NK-92 (cell line): Measurements from ENCODE around the gene TMEM156.
"Not testable (repeated sequence)": the region's sequence is repeated elsewhere in the genome, so short reads cannot be mapped to it uniquely, and the experiment has no call there.

Experiments
- DNase-seq: peaks from one replicate; lab custom pipeline; 2025; ENCODE audit not compliant: unreplicated experiment; lab: John Stamatoyannopoulos, UW

Gene TMEM156

GRCh38 chr4:39043861-39044363 lies 11.7 kb upstream of the TMEM156 start:
- no peak for DNase-seq

GRCh38 chr4:39043058-39043860 lies 11.1 kb upstream of the TMEM156 start:
- DNase-seq, result no peak

GRCh38 chr4:39042366-39042765 lies 10.2 kb upstream of the TMEM156 start:
- no peak for DNase-seq

GRCh38 chr4:39039108-39039507 lies 6.9 kb upstream of the TMEM156 start:
- no peak for DNase-seq

DNA sequence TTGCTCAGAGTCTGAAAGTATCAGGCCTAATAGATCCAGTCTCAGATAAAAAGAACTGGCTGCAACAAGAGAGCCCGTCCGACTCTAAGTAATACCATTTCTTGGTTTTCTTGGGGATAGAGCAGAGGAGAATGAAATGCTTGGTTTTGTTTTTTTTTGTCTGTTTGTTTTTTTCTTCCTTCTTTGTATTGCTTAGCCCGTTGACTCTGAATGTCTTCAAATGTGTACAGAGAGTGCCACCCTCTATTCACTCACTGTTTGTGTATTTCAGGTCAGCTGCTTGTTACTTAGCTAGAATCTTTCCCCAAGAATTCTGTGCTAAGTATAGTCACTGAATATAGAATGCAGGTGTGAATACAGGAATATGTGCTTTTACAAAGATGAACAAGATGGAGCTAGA lies 5.7 kb upstream of the TMEM156 start:
- DNase-seq, result no peak

DNA sequence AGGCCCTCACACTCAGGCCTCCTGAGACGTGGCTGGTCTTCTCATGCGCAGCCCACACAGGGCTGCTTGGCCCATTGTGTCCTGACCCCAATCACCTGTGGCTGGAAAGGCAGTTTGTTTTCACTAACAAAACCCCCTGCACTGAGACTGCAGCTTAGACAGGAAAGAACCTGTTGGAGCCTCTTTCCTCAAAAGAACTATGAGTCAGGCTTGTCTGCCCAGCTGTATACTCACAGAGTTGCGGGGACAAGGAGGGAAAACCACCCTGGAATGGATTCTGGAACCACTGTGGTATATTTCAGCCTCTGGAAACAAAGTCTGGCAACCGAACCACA lies 5.2 kb upstream of the TMEM156 start:
- DNase-seq, result no peak

DNA sequence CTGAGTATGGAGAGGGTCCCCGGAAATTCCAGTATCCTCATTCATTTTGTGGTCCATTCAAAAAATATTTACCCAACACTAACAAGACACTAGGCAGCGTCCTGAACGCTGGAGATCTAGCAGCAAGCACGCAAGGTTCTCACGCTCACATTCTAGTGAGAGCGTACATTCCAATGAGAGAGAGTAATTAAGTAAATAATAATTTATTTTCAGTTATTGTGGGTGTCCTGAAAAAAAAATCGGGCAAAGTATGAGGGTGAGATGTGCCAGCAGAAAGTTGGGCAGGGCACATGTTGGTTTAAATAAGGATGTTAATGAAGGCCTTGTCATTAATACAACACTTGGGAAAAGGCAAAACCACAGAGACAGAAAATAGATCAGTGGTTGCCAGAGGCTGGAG lies 4.0 kb upstream of the TMEM156 start:
- DNase-seq, result no peak

GRCh38 chr4:39031590-39032020 lies 604 bp downstream of the TMEM156 start:
- not testable (repeated sequence) for DNase-seq

GRCh38 chr4:39030725-39031124 lies 1.5 kb downstream of the TMEM156 start:
- DNase-seq, result no peak

GRCh38 chr4:39029752-39030694 lies 2.2 kb downstream of the TMEM156 start:
- DNase-seq, result no peak

DNA sequence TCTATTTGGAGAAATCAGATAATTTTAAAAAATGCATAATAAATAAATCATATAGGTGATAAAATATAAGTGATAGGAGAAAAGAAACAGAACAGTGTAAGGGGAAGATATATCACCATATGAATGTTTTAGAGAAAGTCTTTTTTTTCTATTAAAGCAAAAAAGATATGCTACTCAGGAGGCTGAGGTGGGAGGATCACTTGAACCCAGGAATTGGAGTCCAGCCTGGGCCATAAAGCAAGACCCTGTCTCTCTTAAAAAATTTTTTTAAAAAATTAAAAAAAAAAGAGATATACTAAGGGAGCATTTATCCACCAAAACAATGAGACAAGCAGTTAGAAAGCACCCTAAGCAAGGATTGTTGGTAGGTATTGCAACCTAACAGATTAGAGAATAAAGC lies 6.1 kb downstream of the TMEM156 start:
- DNase-seq, result no peak

GRCh38 chr4:39025552-39026085 lies 6.6 kb downstream of the TMEM156 start:
- DNase-seq, result no peak

- no peak for DNase-seq
These were observed 7.8 kb downstream of the TMEM156 start for GRCh38 chr4:39024311-39024865.

GRCh38 chr4:39023059-39023458 lies 9.2 kb downstream of the TMEM156 start:
- DNase-seq, result no peak

- no peak for DNase-seq
These were observed 10.0 kb downstream of the TMEM156 start for GRCh38 chr4:39022241-39022640.

DNA sequence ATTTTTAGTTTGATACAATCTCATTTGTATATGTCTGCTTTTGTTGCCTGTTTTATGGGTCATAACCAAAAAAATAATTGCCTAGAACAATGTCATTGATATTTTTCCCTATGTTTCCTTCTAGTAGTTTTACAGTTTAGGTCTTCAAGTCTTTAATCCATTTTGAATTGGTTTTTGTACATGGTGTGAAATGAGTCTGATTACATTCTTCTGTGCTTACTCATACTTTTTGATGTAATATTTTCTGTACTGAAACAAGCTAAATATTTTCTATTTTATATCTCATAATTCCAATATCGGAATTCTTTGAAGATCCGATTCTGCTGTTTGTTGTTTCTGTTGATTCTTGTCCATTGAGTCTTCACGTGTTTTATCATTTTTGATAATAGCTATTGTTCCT lies 10.6 kb downstream of the TMEM156 start:
- DNase-seq, result no peak

DNA sequence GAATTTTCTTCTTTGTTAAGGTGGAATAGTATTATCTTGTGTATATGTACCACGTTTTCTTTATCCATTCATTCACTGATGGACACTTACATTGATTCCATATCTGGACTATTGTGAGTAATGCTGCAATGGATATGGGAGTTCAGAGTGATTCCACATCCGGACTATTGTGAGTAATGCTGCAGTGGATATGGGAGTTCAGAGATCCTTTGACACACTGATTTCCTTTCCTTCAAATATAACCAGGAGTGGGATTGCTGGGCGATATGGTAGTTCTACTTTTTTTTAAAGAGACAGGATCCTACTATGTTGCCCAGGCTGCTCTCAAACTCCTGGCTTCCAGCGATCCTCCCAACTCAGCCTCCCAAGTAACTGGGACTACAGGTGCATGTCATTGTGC lies 12.1 kb downstream of the TMEM156 start:
- DNase-seq, result no peak

- DNase-seq, result no peak
These were observed 18.2 kb downstream of the TMEM156 start for GRCh38 chr4:39014028-39014427.

DNA sequence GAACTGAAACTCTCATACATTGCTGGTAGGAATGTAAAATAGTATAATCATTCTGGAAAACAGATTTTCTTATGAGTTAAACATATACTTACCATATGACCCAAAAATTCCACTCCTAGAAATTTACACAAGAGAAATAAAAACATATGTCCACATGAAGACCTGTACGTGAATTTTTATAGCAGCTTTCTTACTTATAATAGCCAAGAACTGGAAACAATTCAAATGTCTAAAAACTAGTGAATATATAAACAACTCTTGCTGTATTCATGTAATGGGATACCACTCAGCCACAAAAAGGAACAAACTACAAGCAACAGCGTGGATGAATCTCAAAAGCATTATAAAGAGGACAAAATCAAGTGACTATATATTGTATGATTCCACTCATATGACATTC lies 27.5 kb downstream of the TMEM156 start:
- DNase-seq, result no peak

DNA sequence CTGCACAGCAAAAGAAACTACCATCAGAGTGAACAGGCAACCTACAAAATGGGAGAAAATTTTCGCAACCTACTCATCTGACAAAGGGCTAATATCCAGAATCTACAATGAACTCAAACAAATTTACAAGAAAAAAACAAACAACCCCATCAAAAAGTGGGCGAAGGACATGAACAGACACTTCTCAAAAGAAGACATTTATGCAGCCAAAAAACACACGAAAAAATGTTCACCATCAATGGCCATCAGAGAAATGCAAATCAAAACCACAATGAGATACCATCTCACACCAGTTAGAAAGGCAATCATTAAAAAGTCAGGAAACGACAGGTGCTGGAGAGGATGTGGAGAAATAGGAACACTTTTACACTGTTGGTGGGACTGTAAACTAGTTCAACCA lies 30.2 kb downstream of the TMEM156 start:
- DNase-seq, result not testable (repeated sequence)

GRCh38 chr4:38995660-38996005 lies 36.6 kb downstream of the TMEM156 start:
- no peak for DNase-seq
